MCF 10A (cell line): Measurements from ENCODE around the gene STRBP. TPM values are rescaled to one million over a fixed set of nuclear protein-coding genes. Genes with fewer than 3 reads are reported as not detected.

ENCODE experiments used
- BruUV-seq: library from RNA; stranded (reverse); fragments of 400-500 nt; replicated peaks from 2 replicates; lab custom pipeline; 2021; lab: Mats Ljungman, UMichigan
- CTCF ChIA-PET: fragments of 300-600 bp; sonication (Branson Sonifier 250); formaldehyde crosslinking; extraction: SDS; loops from one replicate; lab custom pipeline; 2021; ENCODE audit warnings: antibody characterized with exemption, inconsistent platforms; lab: Yijun Ruan, JAX
- POLR2A ChIA-PET: fragments of 300-600, 350-650 bp; sonication (Branson Sonifier 250); formaldehyde crosslinking; extraction: SDS; loops from one replicate; lab custom pipeline; 2020; ENCODE audit warnings: antibody characterized with exemption, inconsistent platforms; lab: Yijun Ruan, JAX
- DNase-seq: peaks from one replicate; pipeline ENCODE4 v3.0.0-alpha.2; 2018; ENCODE audit not compliant: unreplicated experiment
- H3K27ac Mint-ChIP-seq: one replicate; pipeline ENCODE4 v1.8.0; 2022; ENCODE audit warnings: mild to moderate bottlenecking, low read depth, mixed read lengths; ENCODE audit not compliant: unreplicated experiment
- H3K27me3 Mint-ChIP-seq: one replicate; pipeline ENCODE4 v1.8.0; 2022; ENCODE audit warnings: mixed read lengths; ENCODE audit not compliant: insufficient read depth, unreplicated experiment
- H3K36me3 Mint-ChIP-seq: one replicate; pipeline ENCODE4 v1.8.0; 2022; ENCODE audit warnings: mild to moderate bottlenecking, moderate library complexity, mixed read lengths; ENCODE audit not compliant: insufficient read depth, unreplicated experiment
- H3K4me1 Mint-ChIP-seq: one replicate; pipeline ENCODE4 v1.8.0; 2022; ENCODE audit warnings: mixed read lengths; ENCODE audit not compliant: insufficient read depth, unreplicated experiment
- H3K4me3 Mint-ChIP-seq: one replicate; pipeline ENCODE4 v1.8.0; 2022; ENCODE audit warnings: mild to moderate bottlenecking, moderate library complexity, mixed read lengths; ENCODE audit not compliant: unreplicated experiment
- H3K9me3 Mint-ChIP-seq: one replicate; pipeline ENCODE4 v1.8.0; 2022; ENCODE audit warnings: mixed read lengths; ENCODE audit not compliant: unreplicated experiment
- CTCF ChIP-seq: fragments of 200-600 bp; IDR thresholded peaks from one replicate; pipeline ENCODE4 v1.8.0; 2022; ENCODE audit warnings: antibody characterized with exemption, mild to moderate bottlenecking; ENCODE audit not compliant: unreplicated experiment
- intact Hi-C: fragments of 100-400 bp; cut with micrococcal nuclease; formaldehyde crosslinking; loops from 2 replicates; pipeline ENCODE4 v1.14.1; 2022
- total RNA-seq: library from RNA; stranded (reverse); gene quantifications from 2 replicates; pipeline ENCODE4 v1.2.3, GENCODE V29; 2022

STRBP gene
- total RNA-seq, 1 experiment from 2014 or later: 9.4 TPM

DNA sequence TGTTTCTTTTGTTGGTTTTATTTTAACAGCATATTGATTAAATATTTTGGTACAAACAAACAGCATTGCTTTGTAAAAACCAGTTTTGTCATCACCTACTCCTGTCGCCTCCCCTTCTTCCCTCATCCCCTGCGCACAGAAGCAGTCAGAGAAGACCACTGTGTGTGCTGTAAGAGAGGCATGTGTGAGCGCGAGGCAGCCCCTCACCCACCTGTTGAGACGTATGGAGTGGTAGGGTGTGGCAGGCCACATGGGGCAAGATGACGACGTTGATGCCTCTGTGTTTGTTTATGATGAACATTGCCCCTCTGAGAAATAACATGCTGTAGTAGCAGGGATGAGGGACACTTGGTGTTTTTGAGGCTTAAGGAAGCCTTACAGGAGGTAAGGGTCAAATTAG is 163.6 kb downstream of the STRBP start:
- Mint-ChIP-seq H3K9me3 (no peaks in the 10 kb centered on the region), H3K27me3 (no peaks in the 10 kb centered on the region), H3K4me1 (no peaks in the 10 kb centered on the region), H3K27ac (no peak overlapping the region), H3K4me3 (no peak overlapping the region), H3K36me3 (peaks cover 88% of the 10 kb centered on the region)
- no peak for TF ChIP-seq CTCF
- intact Hi-C loops: no loop called here
- CTCF ChIA-PET: interaction anchor here (0.6 to 8.0 kb wide), 7 partner anchors 9 to 245 kb away, joined by 3 to 88 read pairs (median 5); no protein-coding TSS in a partner anchor
- no TSS peak for BruUV-seq
- DNase-seq: no peak
- POLR2A ChIA-PET: no interaction called here

DNA sequence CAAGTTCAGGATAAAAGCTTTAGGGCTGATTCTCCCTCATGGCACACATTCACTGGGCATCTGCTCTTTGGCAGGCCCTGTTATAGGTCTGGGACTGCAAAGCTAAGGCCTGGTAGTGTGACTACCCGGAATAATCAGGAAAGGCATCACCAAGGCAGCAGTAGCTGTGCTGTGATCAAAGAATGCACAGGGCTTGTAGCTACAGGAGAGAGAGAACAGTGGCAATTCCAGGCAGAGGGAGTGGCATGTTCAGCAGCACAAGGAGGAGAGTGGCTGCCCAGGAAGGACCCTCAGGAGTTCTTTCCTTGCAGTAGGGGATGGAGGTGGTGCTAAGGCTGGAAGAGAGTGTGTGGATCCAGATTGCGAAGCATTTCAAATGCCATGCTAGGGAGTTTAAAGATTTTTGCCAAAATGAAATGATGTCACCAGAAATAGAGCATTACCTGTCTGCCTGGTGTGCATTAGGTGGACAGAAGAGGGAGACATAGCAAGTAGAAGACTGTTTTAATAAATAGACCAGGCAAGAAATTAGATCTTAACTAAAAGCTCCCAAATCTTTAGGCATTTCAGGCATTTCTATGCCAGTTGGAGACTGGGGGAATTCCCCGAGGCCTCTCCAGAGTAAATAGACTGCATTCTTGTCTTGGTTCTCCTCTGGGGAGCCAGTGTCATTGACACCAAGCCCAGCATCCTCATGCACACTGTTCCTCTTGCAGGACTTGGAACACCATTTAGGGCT is 165.8 kb downstream of the STRBP start:
- H3K4me1 Mint-ChIP-seq: no peaks in the 10 kb centered on the region
- CTCF ChIA-PET: interaction anchor here (0.6 to 8.0 kb wide), 23 partner anchors 8 to 637 kb away, joined by 3 to 88 read pairs (median 4); no protein-coding TSS in a partner anchor
- H3K9me3 Mint-ChIP-seq: no peaks in the 10 kb centered on the region
- H3K4me3 Mint-ChIP-seq: no peak overlapping the region
- peaks cover 93% of the 10 kb centered on the region for H3K36me3 Mint-ChIP-seq
- H3K27me3 Mint-ChIP-seq: no peaks in the 10 kb centered on the region
- peak; percentile 23 for TF ChIP-seq CTCF
- DNase-seq: peak; percentile 6
- BruUV-seq: no TSS peak
- POLR2A ChIA-PET: no interaction called here
- H3K27ac Mint-ChIP-seq: no peak overlapping the region
- intact Hi-C loops: loop anchor here (1.0 to 2.0 kb wide), 2 partner anchors 122 to 248 kb away; no protein-coding TSS in a partner anchor

GRCh38 chr9:123099548-123099947 is 168.8 kb downstream of the STRBP start:
- intact Hi-C loops: no loop called here
- H3K27me3 Mint-ChIP-seq: no peaks in the 10 kb centered on the region
- no peak for TF ChIP-seq CTCF
- BruUV-seq: no TSS peak
- H3K27ac Mint-ChIP-seq: no peak overlapping the region
- CTCF ChIA-PET: interaction anchor here (8.0 kb wide), 1 partner anchor 250 kb away, joined by 88 read pairs; no protein-coding TSS in a partner anchor
- H3K4me3 Mint-ChIP-seq: no peak overlapping the region
- H3K36me3 Mint-ChIP-seq: peaks cover 78% of the 10 kb centered on the region
- DNase-seq: no peak
- no peaks in the 10 kb centered on the region for H3K4me1 Mint-ChIP-seq
- no peaks in the 10 kb centered on the region for H3K9me3 Mint-ChIP-seq
- POLR2A ChIA-PET: interaction anchor here (1.1 kb wide), 1 partner anchor 37 kb away, joined by 3 read pairs; no protein-coding TSS in a partner anchor

GRCh38 chr9:123099042-123099441 is 169.3 kb downstream of the STRBP start:
- ChIA-PET CTCF (interaction anchor here (8.0 kb wide), 1 partner anchor 251 kb away, joined by 88 read pairs; no protein-coding TSS in a partner anchor), POLR2A (interaction anchor here (1.1 kb wide), 1 partner anchor 38 kb away, joined by 3 read pairs; no protein-coding TSS in a partner anchor)
- Mint-ChIP-seq H3K36me3 (peaks cover 73% of the 10 kb centered on the region), H3K9me3 (no peaks in the 10 kb centered on the region), H3K4me1 (no peaks in the 10 kb centered on the region), H3K27me3 (no peaks in the 10 kb centered on the region), H3K4me3 (no peak overlapping the region), H3K27ac (no peak overlapping the region)
- intact Hi-C loops: no loop called here
- no TSS peak for BruUV-seq
- DNase-seq: no peak
- no peak for TF ChIP-seq CTCF
